ENCODE measurements around the gene GPC3. TPM values are rescaled to one million over a fixed set of nuclear protein-coding genes. Genes with fewer than 3 reads are reported as not detected.

The GPC3 gene
- total RNA-seq, 1 donor = not detected

DNA sequence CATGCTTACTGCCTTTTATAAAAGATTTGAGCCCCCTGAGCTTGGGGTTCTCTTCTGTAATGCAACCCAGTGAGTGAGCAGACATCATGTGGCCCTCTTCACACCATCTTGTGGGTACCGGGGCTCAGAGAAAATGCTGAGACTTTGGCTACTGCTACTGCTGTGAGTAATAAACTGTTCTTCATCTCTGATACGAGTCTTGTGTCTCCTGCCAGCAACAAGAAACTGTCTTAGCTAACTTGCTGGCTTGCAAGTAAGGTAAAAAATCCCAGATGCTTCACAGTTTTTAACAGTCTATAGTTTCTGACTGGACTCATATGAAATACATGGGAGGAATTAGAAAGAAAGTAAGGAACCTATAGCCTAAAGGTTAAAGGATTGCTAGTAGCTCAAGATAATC is 148.3 kb downstream of the GPC3 start:
- no peaks in the 10 kb centered on the region for H4K20me1 ChIP-seq (ENCODE audit: insufficient read depth, low read length)
- H3K4me3 ChIP-seq (ENCODE audit: insufficient read depth, low read length) = no peak overlapping the region
- no peaks in the 10 kb centered on the region for H3K27me3 ChIP-seq (ENCODE audit: insufficient read depth, low read length)
- H3K4me1 ChIP-seq (ENCODE audit: insufficient read depth, low read length) = no peaks in the 10 kb centered on the region
- H3K9me3 ChIP-seq (ENCODE audit: low read depth, low read length) = no peaks in the 10 kb centered on the region
- no peak overlapping the region for H3K27ac ChIP-seq (ENCODE audit: low read depth, low read length)
- TF ChIP-seq, protein P1, sequence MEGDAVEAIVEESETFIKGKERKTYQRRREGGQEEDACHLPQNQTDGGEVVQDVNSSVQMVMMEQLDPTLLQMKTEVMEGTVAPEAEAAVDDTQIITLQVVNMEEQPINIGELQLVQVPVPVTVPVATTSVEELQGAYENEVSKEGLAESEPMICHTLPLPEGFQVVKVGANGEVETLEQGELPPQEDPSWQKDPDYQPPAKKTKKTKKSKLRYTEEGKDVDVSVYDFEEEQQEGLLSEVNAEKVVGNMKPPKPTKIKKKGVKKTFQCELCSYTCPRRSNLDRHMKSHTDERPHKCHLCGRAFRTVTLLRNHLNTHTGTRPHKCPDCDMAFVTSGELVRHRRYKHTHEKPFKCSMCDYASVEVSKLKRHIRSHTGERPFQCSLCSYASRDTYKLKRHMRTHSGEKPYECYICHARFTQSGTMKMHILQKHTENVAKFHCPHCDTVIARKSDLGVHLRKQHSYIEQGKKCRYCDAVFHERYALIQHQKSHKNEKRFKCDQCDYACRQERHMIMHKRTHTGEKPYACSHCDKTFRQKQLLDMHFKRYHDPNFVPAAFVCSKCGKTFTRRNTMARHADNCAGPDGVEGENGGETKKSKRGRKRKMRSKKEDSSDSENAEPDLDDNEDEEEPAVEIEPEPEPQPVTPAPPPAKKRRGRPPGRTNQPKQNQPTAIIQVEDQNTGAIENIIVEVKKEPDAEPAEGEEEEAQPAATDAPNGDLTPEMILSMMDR (IDR thresholded peaks at IDR 0.05; ENCODE audit: extremely low read depth, low read depth, low read length) = no peak
- no peaks in the 10 kb centered on the region for H3K36me3 ChIP-seq (ENCODE audit: insufficient read depth, low read length)
- H3K79me2 ChIP-seq (ENCODE audit: insufficient read depth, low read length) = no peaks in the 10 kb centered on the region
- no peak overlapping the region for H2AFZ ChIP-seq (ENCODE audit: low read length)
- no peak overlapping the region for H3K4me2 ChIP-seq (ENCODE audit: insufficient read depth, low read length)
- no peak for DNase-seq (ENCODE audit: insufficient read length, low spot score, missing footprints)

DNA sequence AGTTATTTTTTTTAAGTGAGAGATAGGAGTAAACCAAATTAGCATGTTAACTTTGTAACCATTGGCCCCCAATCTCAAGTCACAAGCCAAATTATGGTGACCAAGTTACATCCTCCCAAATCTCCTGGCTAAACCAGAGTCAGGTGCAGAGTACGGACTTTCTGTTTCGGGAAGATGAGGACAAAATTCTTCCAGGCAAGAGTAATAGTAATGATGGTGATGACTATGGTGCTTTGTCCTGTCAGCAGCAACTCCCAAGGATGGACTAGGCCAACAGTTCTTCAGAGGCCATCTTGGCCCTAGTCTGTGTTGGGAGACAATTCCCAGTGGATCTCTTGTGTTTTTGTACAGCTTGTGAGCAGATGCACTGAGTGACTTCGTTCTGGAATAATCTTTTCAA is 148.8 kb downstream of the GPC3 start:
- Histone ChIP-seq H3K9me3 (ENCODE audit: low read depth, low read length) (no peaks in the 10 kb centered on the region), H4K20me1 (ENCODE audit: insufficient read depth, low read length) (no peaks in the 10 kb centered on the region), H3K4me2 (ENCODE audit: insufficient read depth, low read length) (no peak overlapping the region), H2AFZ (ENCODE audit: low read length) (no peak overlapping the region), H3K36me3 (ENCODE audit: insufficient read depth, low read length) (no peaks in the 10 kb centered on the region), H3K4me3 (ENCODE audit: insufficient read depth, low read length) (no peak overlapping the region), H3K79me2 (ENCODE audit: insufficient read depth, low read length) (no peaks in the 10 kb centered on the region), H3K4me1 (ENCODE audit: insufficient read depth, low read length) (no peaks in the 10 kb centered on the region), H3K27me3 (ENCODE audit: insufficient read depth, low read length) (no peaks in the 10 kb centered on the region), H3K27ac (ENCODE audit: low read depth, low read length) (no peak overlapping the region)
- TF ChIP-seq, protein P1 (IDR thresholded peaks at IDR 0.05; ENCODE audit: extremely low read depth, low read depth, low read length) = no peak
- peak; percentile 6 for DNase-seq (ENCODE audit: insufficient read length, low spot score, missing footprints)

DNA sequence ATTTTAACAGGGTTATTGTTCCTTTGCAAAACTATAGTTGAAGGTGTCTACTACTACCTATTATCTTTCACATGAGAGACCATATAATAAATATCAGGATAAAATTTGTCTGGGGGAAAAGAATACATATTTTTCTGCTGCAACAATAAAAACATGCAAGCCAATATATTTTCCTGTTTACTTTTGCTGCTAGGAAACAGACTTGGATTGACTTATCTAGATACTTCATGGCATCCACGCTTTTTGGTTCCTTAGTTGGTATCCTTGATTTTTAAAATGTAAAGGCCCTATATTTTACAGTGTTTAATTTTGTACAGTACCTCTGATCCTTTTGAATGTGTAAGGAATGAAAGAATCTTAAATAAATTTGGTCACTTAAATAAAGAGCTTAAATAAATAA is 150.6 kb downstream of the GPC3 start:
- DNase-seq (ENCODE audit: insufficient read length, low spot score, missing footprints) = no peak
- H3K9me3 ChIP-seq (ENCODE audit: low read depth, low read length) = no peaks in the 10 kb centered on the region
- no peaks in the 10 kb centered on the region for H3K36me3 ChIP-seq (ENCODE audit: insufficient read depth, low read length)
- no peak overlapping the region for H3K27ac ChIP-seq (ENCODE audit: low read depth, low read length)
- no peak overlapping the region for H2AFZ ChIP-seq (ENCODE audit: low read length)
- H3K4me1 ChIP-seq (ENCODE audit: insufficient read depth, low read length) = no peaks in the 10 kb centered on the region
- TF ChIP-seq, protein P1 (IDR thresholded peaks at IDR 0.05; ENCODE audit: extremely low read depth, low read depth, low read length) = no peak
- no peaks in the 10 kb centered on the region for H3K79me2 ChIP-seq (ENCODE audit: insufficient read depth, low read length)
- H3K4me3 ChIP-seq (ENCODE audit: insufficient read depth, low read length) = no peak overlapping the region
- no peak overlapping the region for H3K4me2 ChIP-seq (ENCODE audit: insufficient read depth, low read length)
- H3K27me3 ChIP-seq (ENCODE audit: insufficient read depth, low read length) = no peaks in the 10 kb centered on the region
- H4K20me1 ChIP-seq (ENCODE audit: insufficient read depth, low read length) = no peaks in the 10 kb centered on the region

DNA sequence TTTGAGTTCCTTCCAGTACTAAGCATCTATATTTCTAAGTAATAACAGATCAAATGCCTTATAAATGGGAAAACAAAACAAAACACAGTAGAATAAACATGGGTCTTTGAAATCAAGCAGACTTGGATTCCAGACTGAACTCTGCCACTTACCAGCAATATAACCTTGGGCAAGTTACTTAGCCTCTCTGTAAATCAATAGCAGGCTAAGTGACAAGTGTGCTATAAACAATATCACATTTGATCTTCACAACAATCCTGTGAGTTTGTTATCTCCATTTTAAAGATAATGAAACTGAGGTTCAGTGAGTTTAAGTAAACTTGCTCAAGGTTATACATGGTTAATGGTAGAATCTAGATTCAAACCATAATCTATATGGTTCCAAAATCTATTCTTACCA is 165.8 kb downstream of the GPC3 start:
- Histone ChIP-seq H3K79me2 (ENCODE audit: insufficient read depth, low read length) (no peaks in the 10 kb centered on the region), H3K4me1 (ENCODE audit: insufficient read depth, low read length) (no peaks in the 10 kb centered on the region), H3K27ac (ENCODE audit: low read depth, low read length) (no peak overlapping the region), H3K4me3 (ENCODE audit: insufficient read depth, low read length) (no peak overlapping the region), H4K20me1 (ENCODE audit: insufficient read depth, low read length) (no peaks in the 10 kb centered on the region), H3K27me3 (ENCODE audit: insufficient read depth, low read length) (no peaks in the 10 kb centered on the region), H3K4me2 (ENCODE audit: insufficient read depth, low read length) (no peak overlapping the region), H2AFZ (ENCODE audit: low read length) (no peak overlapping the region), H3K36me3 (ENCODE audit: insufficient read depth, low read length) (no peaks in the 10 kb centered on the region), H3K9me3 (ENCODE audit: low read depth, low read length) (no peaks in the 10 kb centered on the region)
- no peak for DNase-seq (ENCODE audit: insufficient read length, low spot score, missing footprints)
- TF ChIP-seq, protein P1 (IDR thresholded peaks at IDR 0.05; ENCODE audit: extremely low read depth, low read depth, low read length) = no peak

Data from osteoblast (primary cell).